ENCODE results near the gene RTTN.

The RTTN gene

GRCh38 chr18:70169747-70170146 lies 35.7 kb downstream of the RTTN start:
- no peak for TF ChIP-seq POLR2A (IDR thresholded peaks at IDR 0.05; ENCODE audit: extremely low read depth, insufficient read length)
- TF ChIP-seq, protein P1, sequence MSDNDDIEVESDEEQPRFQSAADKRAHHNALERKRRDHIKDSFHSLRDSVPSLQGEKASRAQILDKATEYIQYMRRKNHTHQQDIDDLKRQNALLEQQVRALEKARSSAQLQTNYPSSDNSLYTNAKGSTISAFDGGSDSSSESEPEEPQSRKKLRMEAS (IDR thresholded peaks at IDR 0.05; ENCODE audit: low read depth, low read length), result no peak
- no peak for TF ChIP-seq CTCF (IDR thresholded peaks at IDR 0.05; ENCODE audit: low read depth, low read length)
- TF ChIP-seq MYC (IDR thresholded peaks at IDR 0.05; ENCODE audit: low read depth, low read length), result no peak
- no peak for DNase-seq (ENCODE audit: low read depth)
- no peak overlapping the region for H3K4me3 ChIP-seq (ENCODE audit: low read depth, low read length)

DNA sequence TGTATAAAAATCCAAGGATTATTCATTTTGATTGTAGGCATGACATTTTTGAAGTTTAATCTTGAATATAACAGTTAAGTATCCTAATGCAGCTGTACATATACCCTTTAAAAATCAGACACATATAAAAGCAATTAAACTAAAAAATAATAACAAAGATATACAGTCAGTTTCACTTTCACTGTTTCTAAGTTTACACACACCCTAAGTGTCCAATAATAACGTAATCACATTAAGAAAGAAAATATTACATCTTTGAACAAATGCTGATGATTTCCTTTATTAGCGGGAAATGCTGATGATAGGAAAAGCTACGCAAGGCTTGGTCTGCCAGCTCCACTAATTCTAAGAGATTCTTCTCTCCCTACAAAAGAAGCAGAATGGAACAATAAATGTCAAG lies 38.8 kb downstream of the RTTN start:
- no peak for TF ChIP-seq POLR2A (IDR thresholded peaks at IDR 0.05; ENCODE audit: extremely low read depth, insufficient read length)
- DNase-seq (ENCODE audit: low read depth), result no peak
- no peak overlapping the region for H3K4me3 ChIP-seq (ENCODE audit: low read depth, low read length)

DNA sequence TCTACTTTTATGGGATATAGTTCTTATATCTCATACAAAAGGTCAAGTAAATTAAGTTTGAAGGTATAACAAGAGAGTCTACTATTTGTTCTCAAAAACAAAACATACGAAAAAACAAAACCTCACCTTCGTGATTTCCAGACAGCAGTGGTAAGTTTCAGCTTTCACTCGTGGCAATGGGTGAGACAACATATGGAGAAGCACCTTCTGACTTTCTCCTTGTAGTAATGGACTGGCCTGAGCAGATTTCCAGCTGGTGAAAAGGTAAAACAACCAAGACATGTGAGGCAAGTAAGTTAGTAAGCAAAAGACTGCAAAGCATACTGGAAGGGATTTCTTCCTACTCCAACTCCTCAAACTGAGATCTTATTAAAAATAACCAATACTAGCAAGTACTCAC lies 39.6 kb downstream of the RTTN start:
- H3K4me3 ChIP-seq (ENCODE audit: low read depth, low read length), result no peak overlapping the region
- DNase-seq (ENCODE audit: low read depth), result no peak
- TF ChIP-seq MYC (IDR thresholded peaks at IDR 0.05; ENCODE audit: low read depth, low read length), result no peak

GRCh38 chr18:70160073-70160678 lies 45.3 kb downstream of the RTTN start:
- TF ChIP-seq POLR2A (IDR thresholded peaks at IDR 0.05; ENCODE audit: extremely low read depth, insufficient read length) (no peak), CTCF (IDR thresholded peaks at IDR 0.05; ENCODE audit: low read depth, low read length) (no peak), MYC (IDR thresholded peaks at IDR 0.05; ENCODE audit: low read depth, low read length) (no peak)
- TF ChIP-seq, protein P1 (IDR thresholded peaks at IDR 0.05; ENCODE audit: low read depth, low read length), result no peak
- H3K4me3 ChIP-seq (ENCODE audit: low read depth, low read length), result no peak overlapping the region

DNA sequence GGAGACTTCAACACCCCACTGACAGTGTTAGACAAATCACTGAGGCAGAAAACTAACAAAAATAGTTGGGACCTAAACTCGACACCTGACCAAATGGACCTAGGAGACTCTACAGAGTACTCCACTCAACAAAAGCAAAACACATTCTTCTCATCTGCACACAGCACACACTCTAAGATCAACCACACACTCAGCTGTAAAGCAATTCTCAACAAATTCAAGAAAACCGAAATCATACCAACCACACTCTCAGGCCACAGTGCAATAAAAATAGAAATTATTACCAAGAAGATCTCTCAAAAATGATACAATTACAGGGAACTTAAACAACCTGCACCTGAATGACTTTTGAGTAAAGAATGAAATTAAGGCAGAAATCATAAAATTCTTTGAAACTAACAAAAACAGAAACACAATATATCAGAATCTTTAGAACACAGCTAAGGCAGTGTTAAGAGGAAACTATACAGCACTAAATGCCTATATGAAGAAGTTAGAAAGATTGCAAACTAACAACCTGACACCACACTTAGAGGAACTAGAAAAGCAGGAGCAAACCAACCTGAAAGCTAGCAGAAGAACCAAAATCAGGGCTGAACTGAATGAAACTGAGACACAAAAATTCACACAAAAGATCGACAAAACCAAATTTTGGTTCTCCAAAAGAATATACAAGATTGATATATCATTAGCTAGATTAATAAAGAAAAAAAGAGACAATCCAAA lies 46.3 kb downstream of the RTTN start:
- TF ChIP-seq POLR2A (IDR thresholded peaks at IDR 0.05; ENCODE audit: extremely low read depth, insufficient read length), result no peak
- no peak for TF ChIP-seq CTCF (IDR thresholded peaks at IDR 0.05; ENCODE audit: low read depth, low read length)
- TF ChIP-seq, protein P1 (IDR thresholded peaks at IDR 0.05; ENCODE audit: low read depth, low read length), result no peak
- no peak for TF ChIP-seq MYC (IDR thresholded peaks at IDR 0.05; ENCODE audit: low read depth, low read length)
- DNase-seq (ENCODE audit: low read depth), result no peak
- no peak overlapping the region for H3K4me3 ChIP-seq (ENCODE audit: low read depth, low read length)

More at GRCh38 chr18:70160073-70160678, 45.3 kb downstream of the RTTN start:
- no peak for DNase-seq (ENCODE audit: low read depth)

GRCh38 chr18:70156886-70157285 lies 48.6 kb downstream of the RTTN start:
- H3K4me3 ChIP-seq (ENCODE audit: low read depth, low read length), result no peak overlapping the region
- TF ChIP-seq CTCF (IDR thresholded peaks at IDR 0.05; ENCODE audit: low read depth, low read length), result no peak
- no peak for DNase-seq (ENCODE audit: low read depth)

GRCh38 chr18:70154591-70155194 lies 50.8 kb downstream of the RTTN start:
- DNase-seq (ENCODE audit: low read depth), result no peak
- H3K4me3 ChIP-seq (ENCODE audit: low read depth, low read length), result no peak overlapping the region
- TF ChIP-seq MYC (IDR thresholded peaks at IDR 0.05; ENCODE audit: low read depth, low read length) (no peak), POLR2A (IDR thresholded peaks at IDR 0.05; ENCODE audit: extremely low read depth, insufficient read length) (no peak), CTCF (IDR thresholded peaks at IDR 0.05; ENCODE audit: low read depth, low read length) (no peak)
- TF ChIP-seq, protein P1 (IDR thresholded peaks at IDR 0.05; ENCODE audit: low read depth, low read length), result no peak
